Keratinocyte (primary cell): ENCODE measurements around the gene ALOX12B.
"Not testable (repeated sequence)": the region's sequence is repeated elsewhere in the genome, so short reads cannot be mapped to it uniquely, and the experiment has no call there.

Experiments used
- EZH2 ChIP-seq: IDR thresholded peaks from one replicate; pipeline ENCODE4 v1.6.1; 2012; ENCODE audit warnings: inconsistent platforms, mild to moderate bottlenecking, low read length, moderate library complexity
- TF ChIP-seq, protein P1 (sequence below), 3 experiments: IDR thresholded peaks in 1 of 3; conservative IDR thresholded peaks in 1 of 3; optimal IDR thresholded peaks in 1 of 3; 2 replicates in 2 of 3; 3 replicates in 1 of 3; pipeline versions ENCODE3 to v1.5.1; 2011; ENCODE audit warnings: low read length in 3 of 3, mild to moderate bottlenecking in 3 of 3, moderate library complexity in 2 of 3, control low read depth in 1 of 3, inconsistent platforms in 1 of 3; ENCODE audit not compliant: insufficient read depth in 2 of 3; ENCODE audit errors: extremely low read depth in 1 of 3

DNA sequence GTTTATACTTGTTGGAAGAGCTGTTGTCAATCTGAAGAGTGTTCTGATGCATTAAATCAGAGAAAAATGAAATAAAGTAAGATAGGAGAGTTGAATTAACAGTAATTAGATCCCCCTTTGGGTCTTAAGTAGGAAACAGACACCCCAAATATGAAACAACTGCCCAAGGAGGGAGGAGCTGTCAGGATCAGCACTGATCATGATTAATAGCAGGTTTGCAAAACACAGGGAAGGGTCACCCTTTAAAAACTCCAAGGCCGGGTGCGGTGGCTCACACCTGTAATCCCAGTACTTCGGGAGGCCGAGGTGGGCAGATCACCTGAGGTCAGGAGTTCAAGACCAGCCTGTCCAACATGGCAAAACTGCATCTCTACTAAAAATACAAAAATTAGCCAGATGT, 19.5 kb upstream of the ALOX12B start:
- TF ChIP-seq, protein P1, sequence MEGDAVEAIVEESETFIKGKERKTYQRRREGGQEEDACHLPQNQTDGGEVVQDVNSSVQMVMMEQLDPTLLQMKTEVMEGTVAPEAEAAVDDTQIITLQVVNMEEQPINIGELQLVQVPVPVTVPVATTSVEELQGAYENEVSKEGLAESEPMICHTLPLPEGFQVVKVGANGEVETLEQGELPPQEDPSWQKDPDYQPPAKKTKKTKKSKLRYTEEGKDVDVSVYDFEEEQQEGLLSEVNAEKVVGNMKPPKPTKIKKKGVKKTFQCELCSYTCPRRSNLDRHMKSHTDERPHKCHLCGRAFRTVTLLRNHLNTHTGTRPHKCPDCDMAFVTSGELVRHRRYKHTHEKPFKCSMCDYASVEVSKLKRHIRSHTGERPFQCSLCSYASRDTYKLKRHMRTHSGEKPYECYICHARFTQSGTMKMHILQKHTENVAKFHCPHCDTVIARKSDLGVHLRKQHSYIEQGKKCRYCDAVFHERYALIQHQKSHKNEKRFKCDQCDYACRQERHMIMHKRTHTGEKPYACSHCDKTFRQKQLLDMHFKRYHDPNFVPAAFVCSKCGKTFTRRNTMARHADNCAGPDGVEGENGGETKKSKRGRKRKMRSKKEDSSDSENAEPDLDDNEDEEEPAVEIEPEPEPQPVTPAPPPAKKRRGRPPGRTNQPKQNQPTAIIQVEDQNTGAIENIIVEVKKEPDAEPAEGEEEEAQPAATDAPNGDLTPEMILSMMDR (optimal IDR thresholded peaks at IDR 0.05 in 1 of 3, IDR thresholded peaks at IDR 0.05 in 1 of 3, conservative IDR thresholded peaks at IDR 0.05 in 1 of 3; ENCODE audit: extremely low read depth in 1 of 3, insufficient read depth in 2 of 3, low read length in 3 of 3), result not testable (repeated sequence)
- not testable (repeated sequence) for TF ChIP-seq EZH2
